Fibroblast of skin of scalp (primary cell): ENCODE measurements around the gene PJVK.
"Not testable (repeated sequence)": the region's sequence is repeated elsewhere in the genome, so short reads cannot be mapped to it uniquely, and the experiment has no call there.

Experiments
- DNase-seq: peaks from one replicate; pipeline ENCODE4 v3.0.0-alpha.2; 2013

The PJVK gene

GRCh38 chr2:178436662-178437061, 14.5 kb upstream of the PJVK start:
- DNase-seq = no peak

DNA sequence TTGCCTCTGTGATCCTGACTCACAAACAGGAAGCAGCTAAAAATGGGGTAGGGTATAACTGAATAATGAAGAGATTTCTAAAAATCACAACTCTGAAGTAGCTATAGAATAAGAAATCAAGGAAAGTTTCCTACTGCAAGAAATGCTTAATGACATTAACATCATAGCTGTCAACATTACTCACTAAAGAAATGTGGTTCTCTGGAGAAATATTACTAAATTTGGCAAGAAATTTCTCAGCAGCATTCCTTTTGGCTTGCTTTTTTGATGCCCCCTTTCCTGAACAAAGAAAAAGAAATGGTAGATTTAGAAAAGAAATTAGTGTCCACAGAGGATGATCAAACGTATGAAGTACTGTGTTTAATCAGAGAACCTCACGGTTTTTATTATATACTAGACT, 9.8 kb upstream of the PJVK start:
- DNase-seq = peak; percentile 63

GRCh38 chr2:178448968-178449661, 2.1 kb upstream of the PJVK start:
- no peak for DNase-seq

DNA sequence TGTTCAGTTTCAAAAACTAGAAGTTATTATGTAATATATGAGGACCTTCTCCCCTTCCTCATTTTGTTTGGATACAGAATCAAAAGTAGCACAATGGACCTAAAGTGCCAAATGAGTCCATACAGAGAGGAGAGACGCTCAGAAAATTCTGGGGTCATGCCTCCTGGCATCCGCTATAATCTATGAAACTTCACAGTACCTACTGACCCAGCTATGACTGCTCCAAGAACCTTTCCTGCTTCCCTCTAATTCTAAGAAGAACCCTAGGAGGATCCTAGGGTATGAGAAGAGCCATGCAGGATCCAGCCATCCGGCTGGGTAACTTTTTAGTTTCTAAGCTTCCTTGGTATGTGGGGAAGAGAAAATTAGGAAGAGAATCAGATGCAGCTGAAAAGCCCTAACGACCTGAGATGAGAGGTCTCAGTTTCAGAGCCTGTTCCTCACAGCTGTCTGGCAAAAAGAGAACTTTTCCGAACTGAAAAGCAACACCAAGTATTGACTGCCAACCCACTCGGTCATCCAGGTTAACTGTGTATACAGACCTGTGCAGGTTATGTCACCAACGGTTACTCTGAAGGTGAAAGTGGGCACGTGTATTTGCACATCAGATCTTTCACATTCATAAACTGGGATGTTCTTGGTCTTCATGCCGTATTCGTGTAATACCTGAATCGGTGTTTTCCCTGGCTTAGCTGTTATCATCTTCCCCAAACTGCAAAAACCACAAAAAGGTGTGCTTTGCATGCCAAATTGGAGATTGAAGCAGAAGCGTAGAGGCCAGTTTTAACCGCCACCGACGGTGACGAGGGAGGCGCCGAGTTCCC, 1.3 kb upstream of the PJVK start:
- no peak for DNase-seq

DNA sequence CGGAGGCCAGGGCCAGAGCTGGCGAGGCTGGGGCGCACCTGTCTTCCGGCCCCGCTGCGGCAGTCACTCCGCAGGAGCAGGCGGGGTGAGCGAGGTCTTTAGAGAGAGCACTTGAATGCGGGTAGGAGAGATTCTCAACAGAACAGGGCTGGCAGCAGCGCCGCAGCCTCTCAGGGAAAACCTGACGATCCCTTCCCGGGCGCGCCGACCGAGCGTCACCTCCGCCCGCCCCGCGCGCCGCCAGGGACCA, 729 bp upstream of the PJVK start:
- DNase-seq = no peak

DNA sequence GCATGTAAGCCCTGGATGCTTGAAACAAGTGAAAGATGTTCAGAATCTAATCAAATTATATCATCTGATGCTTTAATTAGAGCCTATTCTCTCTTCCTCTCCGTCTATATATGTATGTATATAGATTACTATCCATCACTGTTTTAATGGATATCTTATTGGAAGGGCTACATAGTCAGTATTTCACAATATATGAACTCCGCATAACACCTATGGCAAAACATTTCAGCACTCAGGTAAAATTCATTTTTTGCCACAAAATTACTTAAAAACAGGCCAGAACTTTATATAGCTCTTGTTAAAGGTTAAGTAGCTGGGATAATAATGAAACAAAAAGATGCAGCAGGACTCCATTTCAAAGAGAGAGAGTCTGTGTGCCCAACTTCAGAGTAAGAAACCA, 1.2 kb downstream of the PJVK start:
- DNase-seq = no peak

GRCh38 chr2:178452870-178453269, 1.7 kb downstream of the PJVK start:
- no peak for DNase-seq

GRCh38 chr2:178455947-178456346, 4.8 kb downstream of the PJVK start:
- DNase-seq = peak; percentile 74

- DNase-seq = no peak
Measured at GRCh38 chr2:178457390-178457886, 6.3 kb downstream of the PJVK start.

DNA sequence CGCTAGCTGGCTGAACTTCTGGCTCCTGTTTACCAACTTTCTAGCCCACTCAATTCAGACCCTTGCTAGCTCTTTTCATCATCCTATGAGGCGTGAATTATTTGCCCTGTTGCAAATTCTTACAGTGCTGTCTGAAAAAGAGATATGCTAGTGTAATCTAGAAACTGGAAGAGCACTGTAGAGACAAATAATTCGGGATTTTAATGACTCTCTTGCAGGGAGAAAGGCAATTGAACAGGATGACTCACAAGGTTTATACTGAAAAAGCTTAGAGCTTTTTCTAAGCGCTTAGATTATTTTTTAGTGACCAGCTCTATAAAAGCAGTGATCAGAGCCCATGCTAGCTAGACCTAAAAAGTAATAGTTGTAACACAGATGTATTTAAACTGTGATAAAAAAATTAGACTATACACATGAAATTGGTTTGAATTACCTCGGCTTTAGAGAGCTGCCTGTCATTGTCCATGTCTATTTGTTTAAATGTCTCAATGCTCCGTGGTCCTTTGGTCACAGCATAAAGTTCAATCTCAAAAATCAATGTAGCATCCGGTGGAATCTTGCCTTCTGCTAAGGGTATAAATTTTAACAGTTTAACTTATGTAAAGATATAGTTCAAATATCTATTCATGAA, 18.2 kb downstream of the PJVK start:
- no peak for DNase-seq

DNA sequence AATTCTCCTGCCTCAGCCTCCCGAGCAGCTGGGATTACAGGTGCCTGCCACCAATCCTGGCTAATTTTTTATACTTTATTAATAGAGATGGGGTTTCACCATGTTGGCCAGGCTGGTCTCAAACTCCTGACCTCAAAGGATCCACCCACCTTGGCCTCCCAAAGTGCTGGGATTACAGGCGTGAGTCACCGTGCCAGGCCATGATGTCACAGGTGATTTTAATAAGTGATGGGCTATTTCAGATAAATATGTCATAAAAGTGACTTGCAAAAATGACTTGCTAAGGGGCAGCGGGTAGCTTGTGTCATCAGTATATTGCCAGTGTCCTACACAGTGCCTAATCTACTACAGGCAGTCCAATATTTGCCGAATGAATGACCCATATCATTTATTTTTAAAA, 20.1 kb downstream of the PJVK start:
- not testable (repeated sequence) for DNase-seq

- no peak for DNase-seq
Measured at GRCh38 chr2:178473373-178473772, 22.2 kb downstream of the PJVK start.

- peak; percentile 59 for DNase-seq
Measured at GRCh38 chr2:178473931-178474330, 22.8 kb downstream of the PJVK start.

- DNase-seq = no peak
Measured at GRCh38 chr2:178474560-178474959, 23.4 kb downstream of the PJVK start.

DNA sequence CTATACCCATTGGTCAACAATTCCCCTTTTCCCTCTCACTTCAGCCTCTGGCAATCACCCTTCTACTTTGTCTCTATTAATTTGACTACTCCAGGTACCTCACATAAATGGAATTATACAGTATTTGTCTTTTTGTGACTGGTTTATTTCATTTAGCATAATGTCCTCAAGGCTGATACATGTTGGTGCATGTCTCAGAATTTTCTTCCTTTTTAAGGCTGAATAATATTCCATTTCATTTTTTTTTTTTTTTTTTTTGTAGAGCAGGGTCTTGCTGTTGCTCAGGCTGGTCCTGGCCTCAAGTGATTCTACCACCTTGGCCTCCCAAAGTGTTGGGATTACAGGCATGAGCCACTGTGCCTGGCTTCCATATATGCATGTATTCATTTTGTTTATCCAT, 25.3 kb downstream of the PJVK start:
- DNase-seq = no peak

GRCh38 chr2:178477443-178478129, 26.4 kb downstream of the PJVK start:
- no peak for DNase-seq

- peak; percentile 8 for DNase-seq
Measured at GRCh38 chr2:178478130-178478438, 26.9 kb downstream of the PJVK start.

DNA sequence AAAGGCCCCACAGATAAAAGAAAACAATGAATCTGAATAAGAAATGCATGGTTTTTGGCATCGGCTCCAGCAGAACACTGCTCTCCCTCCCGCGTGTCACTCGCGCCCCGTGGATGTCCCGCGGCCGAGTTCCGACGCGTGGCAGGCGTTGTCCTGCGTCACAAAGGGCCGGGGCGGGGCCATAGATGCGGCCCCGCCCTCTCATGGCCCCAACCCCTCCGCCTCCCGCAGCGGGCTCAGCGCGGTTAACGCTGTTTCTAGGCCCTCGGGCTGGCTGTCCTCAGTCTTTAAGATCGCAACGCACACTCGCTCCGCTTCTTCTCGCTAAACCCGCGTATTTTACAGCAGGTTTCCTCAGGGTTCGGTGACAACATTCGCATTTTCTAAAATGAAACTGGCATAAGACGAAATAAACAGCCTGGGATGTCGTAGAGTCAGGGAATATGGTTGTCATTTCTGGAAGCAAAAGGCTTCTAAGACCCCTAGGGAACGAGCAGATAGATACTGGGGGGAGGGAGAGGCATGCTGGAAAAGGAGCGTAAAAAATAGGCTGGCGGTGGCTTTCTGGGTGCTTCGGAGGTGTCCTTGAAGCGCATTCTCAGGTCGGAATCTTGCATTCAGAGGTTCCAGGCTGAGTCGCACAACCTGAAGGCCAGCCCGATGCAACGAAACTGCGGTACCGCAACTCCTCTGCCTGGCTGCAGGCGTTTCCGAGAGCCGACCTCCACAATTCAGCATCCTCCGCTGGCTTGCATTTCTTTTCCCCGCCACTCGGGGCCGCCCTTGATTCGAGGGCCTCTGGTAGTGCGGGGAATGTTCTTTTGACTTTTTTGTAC, 27.5 kb downstream of the PJVK start, which contains the start of gene FKBP7:
Gene FKBP7 (minus strand): TSS at position 162 of the 836 bp plus-strand sequence. CDS start 101 bp downstream, at position 61.
- DNase-seq = peak; percentile 79

- DNase-seq = no peak
Measured at GRCh38 chr2:178479275-178479616, 28.1 kb downstream of the PJVK start.

GRCh38 chr2:178479758-178480226, 28.6 kb downstream of the PJVK start:
- no peak for DNase-seq

GRCh38 chr2:178480227-178481181, 29.3 kb downstream of the PJVK start, which contains the start of gene PLEKHA3:
Gene PLEKHA3, plus strand, starts transcription at chr2:178480457. Its CDS starts 413 bp downstream, at chr2:178480870.
- peak; percentile 96 for DNase-seq
